Right renal pelvis (tissue), 4 donors: Measurements from ENCODE around the gene OR11H7. TPM values are rescaled to one million over a fixed set of nuclear protein-coding genes. Genes with fewer than 3 reads are reported as not detected.
"Not testable (repeated sequence)": the region's sequence is repeated elsewhere in the genome, so short reads cannot be mapped to it uniquely, and the experiment has no call there.

ENCODE experiments used
- DNase-seq, 4 donors: peaks; one replicate each; pipeline ENCODE4 v3.0.0-alpha.2; 2013; ENCODE audit warnings: low read depth in 4 of 4, low spot score in 3 of 4, missing footprints in 1 of 4
- polyA plus RNA-seq, 4 donors: library from polyadenylated mRNA; unstranded; fragments of 120-200 nt; gene quantifications; one replicate each; pipeline ENCODE4 v1.2.1, GENCODE V29; 2013; ENCODE audit not compliant: insufficient read length in 4 of 4

The OR11H7 gene
- under 1 TPM; 0.23 to 0.39 (median 0.30) TPM for polyA plus RNA-seq

GRCh38 chr14:20228681-20229080, at the start of gene OR11H7:
OR11H7 (plus strand) TSS chr14:20228981.
- DNase-seq: no peak

DNA sequence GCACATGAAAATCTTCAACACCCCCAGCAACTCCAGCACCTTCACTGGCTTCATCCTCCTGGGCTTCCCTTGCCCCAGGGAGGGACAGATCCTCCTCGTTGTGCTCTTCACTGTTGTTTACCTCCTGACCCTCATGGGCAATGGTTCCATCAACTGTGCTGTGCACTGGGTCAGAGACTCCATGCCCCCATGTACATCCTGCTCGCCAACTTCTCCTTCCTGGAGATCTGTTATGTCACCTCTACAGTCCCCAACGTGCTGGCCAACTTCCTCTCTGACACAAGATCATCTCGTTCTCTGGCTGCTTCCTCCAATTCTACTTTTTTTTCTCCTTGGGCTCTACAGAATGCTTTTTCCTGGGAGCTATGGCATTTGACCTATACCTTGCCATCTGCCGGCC, 49.6 kb upstream of the OR11H7 start:
- no peak for DNase-seq

- no peak for DNase-seq
These were observed 48.9 kb upstream of the OR11H7 start for GRCh38 chr14:20179880-20180279.

DNA sequence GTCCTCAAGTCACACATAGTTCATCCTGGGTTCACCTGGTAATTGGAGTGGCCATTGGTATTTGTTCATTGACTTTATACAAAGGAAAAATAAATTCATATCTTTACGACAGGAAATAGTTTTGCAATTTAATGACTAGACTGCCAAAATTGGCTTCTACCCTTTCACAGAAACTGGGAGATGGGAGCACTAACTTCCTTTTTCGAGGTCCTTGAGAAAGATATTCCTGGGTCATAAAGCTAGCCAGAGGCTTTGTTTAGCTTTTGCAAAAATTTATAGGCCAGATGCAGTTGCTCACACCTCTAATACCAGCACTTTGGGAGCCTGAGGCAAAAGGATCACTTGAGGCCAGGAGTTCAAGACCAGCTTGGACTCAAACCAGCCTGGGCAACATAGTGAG, 48.3 kb upstream of the OR11H7 start:
- DNase-seq: no peak

DNA sequence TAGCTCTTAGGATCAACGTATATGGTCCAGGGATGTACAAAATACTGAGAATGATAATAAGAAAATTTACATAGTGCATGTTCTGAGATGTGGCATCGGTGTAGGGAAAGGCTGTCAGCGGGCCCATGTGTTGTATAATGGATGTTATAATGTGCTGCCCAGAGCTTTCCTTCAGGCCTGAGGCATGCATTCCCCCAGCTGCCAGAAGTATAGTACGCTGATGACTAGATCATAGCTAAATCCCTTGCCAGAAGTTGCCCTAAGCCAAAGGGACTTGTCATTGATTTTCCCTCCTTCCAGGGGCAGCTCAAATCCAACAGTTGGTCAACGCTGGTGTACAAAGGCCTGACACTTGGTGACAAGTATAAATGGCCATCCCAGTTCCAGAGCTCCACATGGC, 44.6 kb upstream of the OR11H7 start:
- DNase-seq: no peak

DNA sequence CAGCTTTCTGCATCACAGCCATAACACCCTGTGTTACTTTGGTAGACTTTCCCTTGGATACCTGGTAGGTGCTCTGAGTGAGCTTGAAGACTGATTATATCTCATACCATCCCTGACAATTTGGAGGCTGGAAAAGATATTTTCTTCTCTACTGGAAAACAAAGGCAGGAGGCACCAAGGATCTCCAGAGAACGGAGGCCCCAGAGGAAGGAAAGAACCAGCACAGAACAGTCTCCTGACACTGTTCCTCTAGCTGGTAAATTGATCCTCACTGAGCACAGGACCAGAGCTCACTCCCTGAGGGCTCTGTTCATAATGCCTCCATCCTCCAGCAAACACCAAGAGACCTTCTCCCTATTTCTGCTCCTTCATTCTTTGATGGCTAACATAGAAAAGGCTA, 38.2 kb upstream of the OR11H7 start, which contains the start of gene OR11G2:
OR11G2 (plus strand) TSS at position 301 of the 400 bp plus-strand sequence. CDS start 6,542 bp downstream, outside the sequence.
- no peak for DNase-seq

- DNase-seq: no peak
These were observed 37.4 kb upstream of the OR11H7 start for GRCh38 chr14:20191396-20191795.

DNA sequence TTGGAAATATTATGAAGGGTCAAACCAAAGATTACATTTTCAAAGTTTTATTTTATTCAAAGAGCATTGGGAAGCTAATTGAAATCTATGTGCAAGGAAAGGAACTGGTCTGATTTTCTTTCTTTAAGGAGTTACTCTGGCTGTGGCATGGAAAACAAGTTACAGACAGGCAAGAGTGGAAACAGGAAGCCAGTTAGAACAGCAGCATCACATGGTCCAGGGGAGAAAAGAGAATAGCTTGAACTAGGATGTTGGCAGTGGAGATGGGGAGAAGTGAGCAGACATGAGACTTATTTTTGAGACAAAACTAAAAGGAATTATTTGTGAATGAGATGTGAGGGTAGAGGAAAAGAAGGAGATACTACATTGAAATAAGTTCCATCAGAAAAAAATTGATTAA, 34.7 kb upstream of the OR11H7 start:
- no peak for DNase-seq

GRCh38 chr14:20195170-20195569, 33.6 kb upstream of the OR11H7 start:
- not testable (repeated sequence) for DNase-seq

DNA sequence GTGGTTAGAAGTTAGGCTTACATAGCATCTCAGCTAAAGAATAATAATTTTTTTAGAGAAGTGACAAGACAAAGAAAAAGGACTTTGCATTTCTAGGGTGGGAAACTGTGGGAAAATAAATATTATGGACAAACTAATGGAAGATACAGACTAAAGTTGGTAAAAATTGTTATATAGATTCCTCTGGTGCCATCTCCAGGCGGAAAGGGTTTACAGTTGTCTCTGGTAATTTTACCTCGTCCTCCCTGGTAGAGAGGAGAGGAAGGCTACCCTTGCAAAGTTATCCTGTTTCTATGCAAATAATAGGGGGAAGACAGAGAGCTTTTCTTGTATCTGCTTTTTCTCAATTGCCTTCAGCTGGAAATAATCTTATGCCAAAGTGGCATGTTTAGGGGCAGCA, 32.9 kb upstream of the OR11H7 start:
- DNase-seq: no peak

DNA sequence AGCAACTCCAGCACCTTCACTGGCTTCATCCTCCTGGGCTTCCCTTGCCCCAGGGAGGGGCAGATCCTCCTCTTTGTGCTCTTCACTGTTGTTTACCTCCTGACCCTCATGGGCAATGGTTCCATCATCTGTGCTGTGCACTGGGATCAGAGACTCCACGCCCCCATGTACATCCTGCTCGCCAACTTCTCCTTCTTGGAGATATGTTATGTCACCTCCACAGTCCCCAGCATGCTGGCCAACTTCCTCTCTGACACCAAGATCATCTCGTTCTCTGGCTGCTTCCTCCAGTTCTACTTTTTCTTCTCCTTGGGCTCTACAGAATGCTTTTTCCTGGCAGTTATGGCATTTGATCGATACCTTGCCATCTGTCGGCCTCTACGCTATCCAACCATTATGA, 31.3 kb upstream of the OR11H7 start:
- DNase-seq: no peak

GRCh38 chr14:20198991-20199390, 29.8 kb upstream of the OR11H7 start:
- no peak for DNase-seq

DNA sequence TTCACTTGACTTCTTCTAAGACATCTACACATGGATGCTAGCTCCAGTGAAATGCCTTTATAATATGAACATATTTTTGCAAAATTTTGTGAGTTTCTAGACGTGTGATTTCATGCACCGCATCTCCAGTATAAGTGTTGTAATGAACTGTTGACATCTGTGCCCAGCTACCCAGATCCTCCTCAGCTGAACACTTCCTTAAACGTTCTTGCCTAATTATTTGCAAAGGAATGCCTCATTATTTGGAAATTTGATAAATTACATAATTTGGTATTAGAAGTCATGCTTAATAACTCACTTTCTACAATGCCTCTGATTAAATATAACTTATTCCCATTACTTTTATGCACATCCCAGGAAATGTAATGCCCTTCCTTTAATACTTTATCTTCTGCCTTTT, 24.1 kb upstream of the OR11H7 start:
- DNase-seq: no peak

- no peak for DNase-seq
These were observed 19.2 kb upstream of the OR11H7 start for GRCh38 chr14:20209595-20209994.

DNA sequence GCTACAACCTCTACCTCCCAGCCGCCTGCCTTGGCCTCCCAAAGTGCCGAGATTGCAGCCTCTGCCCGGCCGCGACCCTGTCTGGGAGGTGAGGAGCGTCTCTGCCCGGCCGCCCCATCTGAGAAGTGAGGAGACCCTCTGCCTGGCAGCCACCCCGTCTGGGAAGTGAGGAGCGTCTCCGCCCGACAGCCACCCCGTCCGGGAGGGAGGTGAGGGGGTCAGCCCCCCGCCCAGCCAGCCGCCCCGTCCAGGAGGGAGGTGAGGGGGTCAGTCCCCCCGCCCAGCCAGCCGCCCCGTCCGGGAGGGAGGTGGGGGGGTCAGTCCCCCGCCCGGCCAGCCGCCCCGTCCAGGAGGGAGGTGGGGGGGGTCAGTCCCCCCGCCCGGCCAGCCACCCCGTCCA, 16.4 kb upstream of the OR11H7 start:
- DNase-seq: not testable (repeated sequence)

GRCh38 chr14:20215196-20215595, 13.6 kb upstream of the OR11H7 start:
- no peak for DNase-seq

GRCh38 chr14:20219033-20219432, 9.7 kb upstream of the OR11H7 start:
- no peak for DNase-seq

DNA sequence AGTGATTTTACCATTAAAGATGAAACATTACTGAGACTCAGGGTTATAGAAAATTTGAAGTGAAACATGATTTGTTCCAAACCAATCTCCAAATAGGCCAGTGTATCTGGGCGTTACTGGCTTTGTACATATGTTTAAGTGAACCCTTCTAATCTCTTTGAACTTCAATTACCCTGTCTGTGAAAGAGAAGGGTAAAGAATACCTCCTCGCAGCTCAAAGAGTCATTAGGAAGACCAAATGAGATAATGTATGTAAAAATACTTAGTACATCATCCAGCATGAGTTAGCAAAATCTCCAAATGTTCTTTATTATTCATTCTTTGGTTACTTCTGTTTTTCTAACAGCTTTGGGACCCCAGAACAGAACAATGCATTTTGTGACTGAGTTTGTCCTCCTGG, 5.4 kb upstream of the OR11H7 start, which contains the start of gene OR11H6:
OR11H6 (plus strand) TSS at position 301 of the 400 bp plus-strand sequence; CDS start at position 301, 0 bp downstream.
- no peak for DNase-seq

DNA sequence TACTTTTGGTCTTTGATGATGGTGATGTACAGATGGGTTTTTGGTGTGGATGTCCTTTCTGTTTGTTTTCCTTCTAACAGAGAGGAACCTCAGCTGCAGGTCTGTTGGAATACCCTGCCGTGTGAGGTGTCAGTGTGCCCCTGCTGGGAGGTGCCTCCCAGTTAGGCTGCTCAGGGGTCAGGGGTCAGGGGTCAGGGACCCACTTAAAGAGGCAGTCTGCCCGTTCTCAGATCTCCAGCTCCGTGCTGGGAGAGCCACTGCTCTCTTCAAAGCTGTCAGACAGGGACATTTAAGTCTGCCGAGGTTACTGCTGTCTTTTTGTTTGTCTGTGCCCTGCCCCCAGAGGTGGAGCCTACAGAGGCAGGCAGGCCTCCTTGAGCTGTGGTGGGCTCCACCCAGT, 6.6 kb downstream of the OR11H7 start:
- DNase-seq: not testable (repeated sequence)

DNA sequence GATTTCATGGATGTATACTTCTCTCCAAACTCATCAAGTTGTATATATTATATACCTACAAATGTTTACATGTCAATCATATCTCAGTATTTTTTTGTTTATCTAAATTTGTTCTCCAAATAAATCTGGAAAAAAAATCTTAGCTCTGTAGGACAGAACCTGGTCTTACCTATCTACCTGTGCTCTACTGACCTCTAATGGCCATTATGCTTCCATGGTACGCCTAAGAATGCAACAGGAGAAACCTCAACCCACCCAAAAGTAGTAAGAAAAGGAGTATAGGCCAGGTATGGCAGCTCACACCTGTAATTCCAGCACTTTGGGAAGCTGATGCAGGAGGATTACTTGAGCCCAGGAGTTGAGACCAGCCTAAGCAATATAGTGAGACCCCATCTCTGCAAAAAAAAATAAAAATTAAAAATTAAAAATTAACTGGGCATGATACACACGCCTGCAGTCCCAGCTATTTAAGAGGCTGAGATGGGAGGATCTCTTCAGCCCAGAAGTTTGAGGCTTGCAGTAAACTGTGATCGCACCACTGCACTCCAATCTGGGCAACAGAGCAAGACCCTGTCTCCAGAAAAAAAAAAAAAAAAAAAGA, 19.0 kb downstream of the OR11H7 start:
- DNase-seq: no peak

DNA sequence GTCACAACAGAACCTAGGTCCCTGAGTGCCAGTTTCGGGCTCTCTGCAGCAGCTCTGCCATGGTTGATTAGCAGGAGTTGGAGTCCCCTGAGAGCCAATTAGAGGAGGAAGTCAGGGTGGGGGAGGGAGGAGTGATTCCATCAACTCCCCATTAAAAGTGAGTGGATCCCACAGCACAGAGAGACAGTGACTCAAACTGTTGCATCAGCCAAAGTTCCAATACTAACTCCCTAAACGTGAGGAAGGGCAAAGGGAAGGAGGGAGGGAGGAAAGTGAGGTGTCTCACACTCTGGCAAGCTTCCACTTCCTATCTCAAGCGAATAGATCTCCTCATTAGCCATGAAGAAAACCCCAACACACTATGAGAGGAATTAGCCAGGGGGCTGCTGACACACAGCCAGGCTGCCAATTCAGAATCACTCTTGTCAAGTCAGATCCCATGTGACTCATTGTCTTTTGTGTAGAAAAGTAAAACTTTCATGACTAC, 33.9 kb downstream of the OR11H7 start:
- DNase-seq: no peak

- not testable (repeated sequence) for DNase-seq
These were observed 35.6 kb downstream of the OR11H7 start for GRCh38 chr14:20264361-20264760.

GRCh38 chr14:20274062-20274461, 45.3 kb downstream of the OR11H7 start:
- no peak for DNase-seq
